Measurements from ENCODE around the gene MT2A. TPM values are rescaled to one million over a fixed set of nuclear protein-coding genes. Genes with fewer than 3 reads are reported as not detected.
"Not testable (repeated sequence)": the region's sequence is repeated elsewhere in the genome, so short reads cannot be mapped to it uniquely, and the experiment has no call there.

MT2A gene
- 3,908 TPM for total RNA-seq

DNA sequence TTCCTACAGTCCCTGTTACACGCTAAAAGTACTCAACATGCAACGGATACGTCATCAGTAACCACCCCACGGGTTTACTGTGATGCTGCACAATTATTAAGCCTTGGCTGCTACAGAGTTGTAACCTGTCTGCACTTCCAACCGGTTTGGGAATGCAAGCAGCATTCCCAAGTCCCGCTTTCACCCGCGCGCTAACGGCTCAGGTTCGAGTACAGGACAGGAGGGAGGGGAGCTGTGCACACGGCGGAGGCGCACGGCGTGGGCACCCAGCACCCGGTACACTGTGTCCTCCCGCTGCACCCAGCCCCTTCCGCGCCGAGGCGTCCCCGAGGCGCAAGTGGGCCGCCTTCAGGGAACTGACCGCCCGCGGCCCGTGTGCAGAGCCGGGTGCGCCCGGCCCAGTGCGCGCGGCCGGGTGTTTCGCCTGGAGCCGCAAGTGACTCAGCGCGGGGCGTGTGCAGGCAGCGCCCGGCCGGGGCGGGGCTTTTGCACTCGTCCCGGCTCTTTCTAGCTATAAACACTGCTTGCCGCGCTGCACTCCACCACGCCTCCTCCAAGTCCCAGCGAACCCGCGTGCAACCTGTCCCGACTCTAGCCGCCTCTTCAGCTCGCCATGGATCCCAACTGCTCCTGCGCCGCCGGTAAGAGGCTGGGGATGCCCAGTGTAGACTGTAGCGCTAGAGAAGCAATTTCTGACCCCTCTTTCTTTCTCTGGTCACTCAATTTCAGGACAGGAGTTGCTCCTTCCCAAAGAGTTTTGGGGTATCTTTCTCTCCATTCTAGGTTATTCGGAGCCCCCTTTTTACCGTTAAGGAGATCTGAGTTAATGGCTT, at the start of gene MT2A:
MT2A (plus strand) TSS at position 542 of the 833 bp plus-strand sequence; CDS start at position 614, 72 bp downstream.
- DNase-seq (ENCODE audit: low spot score) (peak; percentile 98), ATAC-seq (peak; percentile 65)

DNA sequence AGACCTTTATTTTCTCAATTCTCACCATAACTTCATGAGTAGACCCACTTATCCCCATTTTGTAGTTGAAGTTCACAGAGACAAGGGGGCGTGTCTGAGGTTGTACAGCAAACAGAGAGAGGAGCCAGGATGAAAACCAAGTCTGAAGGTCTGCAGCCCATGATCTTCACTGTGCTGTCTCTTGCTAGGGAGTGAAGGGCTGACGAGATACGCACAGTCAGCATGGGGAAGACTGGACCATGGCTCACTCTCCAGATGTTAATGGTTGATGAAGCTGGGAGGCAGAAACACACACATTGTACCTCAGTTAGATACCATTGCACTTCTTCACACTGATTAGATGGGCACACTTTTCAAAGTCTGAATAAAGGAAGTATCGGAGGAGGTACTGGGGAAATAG, 49.3 kb upstream of the MT2A start:
- ATAC-seq: no peak
- no peak for DNase-seq (ENCODE audit: low spot score)

DNA sequence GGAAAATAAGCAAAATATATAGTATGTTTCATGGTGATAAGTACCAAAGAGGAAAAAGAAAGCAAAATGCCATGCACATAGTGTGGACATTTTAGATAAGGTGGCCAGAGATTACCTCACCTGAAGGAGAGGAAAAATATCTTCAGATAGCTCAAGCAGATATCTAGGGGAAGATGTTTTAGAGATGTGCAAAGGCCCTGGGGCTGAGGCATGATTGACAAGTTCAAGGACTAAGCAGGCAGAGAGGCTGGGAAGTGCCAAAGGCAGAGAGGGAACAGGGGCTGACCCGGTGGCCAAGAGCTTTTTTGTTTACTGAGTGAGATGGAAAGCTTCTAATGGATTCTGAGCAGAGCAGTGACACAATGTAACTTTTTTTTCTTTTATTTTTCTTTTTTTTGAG, 47.9 kb upstream of the MT2A start:
- DNase-seq (ENCODE audit: low spot score) (no peak), ATAC-seq (no peak)

DNA sequence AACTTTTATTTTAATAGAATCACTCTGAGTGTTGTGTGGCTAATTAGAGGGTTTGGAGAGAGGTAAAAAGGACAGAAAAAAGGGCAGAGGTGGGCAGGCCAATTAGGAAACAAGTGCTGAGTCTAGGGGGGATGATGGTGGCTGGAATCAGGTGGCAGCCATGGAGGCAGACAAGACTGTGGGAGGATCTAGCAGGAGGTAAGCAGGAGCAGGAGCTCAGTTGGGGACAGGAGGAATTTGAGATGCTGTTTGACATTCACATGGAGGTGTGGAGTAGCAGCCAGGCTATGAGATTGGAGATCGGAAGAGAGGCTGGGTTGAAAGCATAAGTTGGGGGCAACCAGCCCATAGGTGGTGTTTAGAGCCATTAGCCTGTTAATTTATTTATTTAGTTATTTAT, 47.3 kb upstream of the MT2A start:
- DNase-seq (ENCODE audit: low spot score) (no peak), ATAC-seq (no peak)

DNA sequence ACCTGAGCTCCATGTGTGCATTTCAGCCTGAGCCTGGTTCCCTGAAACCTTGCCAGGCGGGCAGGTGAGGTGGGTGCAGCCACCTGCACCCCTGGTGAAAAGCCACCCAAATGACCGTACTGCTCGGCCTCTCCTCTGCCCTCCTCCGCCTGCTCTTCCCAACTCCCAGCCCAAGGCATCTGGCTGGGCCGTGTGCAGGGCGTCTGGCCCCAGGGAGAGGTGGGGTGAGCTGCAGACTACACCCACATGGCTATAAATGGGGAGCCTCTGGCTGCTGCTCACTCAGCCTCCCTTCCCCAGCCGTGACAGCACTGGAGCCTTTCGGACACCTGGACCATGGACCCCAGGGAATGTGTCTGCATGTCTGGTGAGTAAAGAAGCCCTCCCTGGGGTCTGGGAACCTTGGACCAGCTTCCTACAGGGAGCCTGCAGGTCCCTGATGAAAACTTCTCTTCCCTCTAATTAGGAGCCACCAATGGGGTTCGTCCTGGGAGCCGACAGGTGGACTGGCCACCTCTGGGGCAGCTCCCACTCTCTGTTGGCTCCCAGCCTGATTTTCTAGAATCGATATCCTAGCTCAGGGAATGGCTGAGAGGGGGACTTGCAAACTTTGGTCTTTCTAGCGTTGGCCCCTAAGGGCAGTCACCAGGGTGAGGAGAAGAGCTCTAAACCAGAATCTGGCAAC, 43.4 kb upstream of the MT2A start, which contains the start of gene MT4:
MT4 (plus strand) TSS at position 281 of the 685 bp plus-strand sequence; CDS start at position 337, 56 bp downstream.
- ATAC-seq (no peak), DNase-seq (ENCODE audit: low spot score) (no peak)

DNA sequence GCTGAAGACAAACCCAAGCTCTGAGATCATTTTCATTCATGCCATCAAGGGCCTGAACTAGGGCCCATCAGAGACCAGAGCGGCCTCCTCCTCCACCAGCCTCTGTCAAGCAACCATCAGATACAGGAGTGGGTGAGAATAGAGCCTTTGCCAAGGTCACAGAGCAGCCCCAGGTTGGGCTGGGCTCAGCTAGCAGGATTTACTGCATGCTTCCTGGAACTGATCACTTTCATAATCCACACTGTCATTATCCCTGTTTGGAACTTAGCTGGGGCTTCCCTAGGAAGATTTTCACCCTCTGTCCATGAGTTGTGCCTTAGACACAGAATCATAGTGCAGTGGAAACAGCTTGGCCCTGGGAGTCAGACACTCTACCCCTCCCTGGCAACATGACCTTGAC, 38.4 kb upstream of the MT2A start:
- no peak for DNase-seq (ENCODE audit: low spot score)

DNA sequence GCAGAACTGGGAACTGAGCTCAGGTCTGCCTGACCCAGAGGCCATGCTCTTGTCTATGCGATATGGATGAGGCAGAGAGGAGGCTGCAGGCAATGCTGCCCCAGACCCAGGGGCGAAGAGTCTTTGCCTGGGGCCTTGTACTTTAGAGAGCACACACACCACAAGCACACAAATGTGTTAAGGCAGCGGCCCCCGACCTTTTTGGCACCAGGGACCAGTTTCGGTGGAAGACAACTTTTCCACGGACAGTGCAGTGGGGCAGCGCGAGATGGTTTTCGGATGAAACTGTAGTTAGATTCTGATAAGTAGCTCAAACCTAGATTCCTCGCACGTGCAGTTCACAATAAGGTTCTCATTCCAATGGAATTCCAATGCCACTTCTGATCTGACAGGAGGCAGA, 36.9 kb upstream of the MT2A start:
- no peak for ATAC-seq
- no peak for DNase-seq (ENCODE audit: low spot score)

More for the DNA sequence above, 38.4 kb upstream of the MT2A start:
- ATAC-seq: no peak

DNA sequence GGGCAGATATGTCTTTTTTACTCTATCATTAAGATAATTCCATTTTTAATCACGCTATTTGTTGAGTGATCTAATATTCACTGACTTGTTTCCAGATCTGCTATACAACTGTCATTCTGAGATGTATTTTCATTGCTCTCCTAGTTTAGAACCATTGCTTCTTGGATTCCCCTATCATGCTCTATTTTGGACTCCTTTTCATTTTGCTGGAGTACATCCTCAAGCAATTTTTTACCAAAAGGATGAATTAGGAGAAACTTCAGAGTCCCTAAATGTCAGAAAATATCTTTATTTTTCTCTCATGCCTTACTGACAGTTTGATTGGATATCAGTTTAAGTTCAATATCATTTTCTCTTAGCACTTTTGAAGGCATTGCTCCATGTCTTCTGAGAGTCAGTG, 33.8 kb upstream of the MT2A start:
- DNase-seq (ENCODE audit: low spot score) (no peak), ATAC-seq (no peak)

DNA sequence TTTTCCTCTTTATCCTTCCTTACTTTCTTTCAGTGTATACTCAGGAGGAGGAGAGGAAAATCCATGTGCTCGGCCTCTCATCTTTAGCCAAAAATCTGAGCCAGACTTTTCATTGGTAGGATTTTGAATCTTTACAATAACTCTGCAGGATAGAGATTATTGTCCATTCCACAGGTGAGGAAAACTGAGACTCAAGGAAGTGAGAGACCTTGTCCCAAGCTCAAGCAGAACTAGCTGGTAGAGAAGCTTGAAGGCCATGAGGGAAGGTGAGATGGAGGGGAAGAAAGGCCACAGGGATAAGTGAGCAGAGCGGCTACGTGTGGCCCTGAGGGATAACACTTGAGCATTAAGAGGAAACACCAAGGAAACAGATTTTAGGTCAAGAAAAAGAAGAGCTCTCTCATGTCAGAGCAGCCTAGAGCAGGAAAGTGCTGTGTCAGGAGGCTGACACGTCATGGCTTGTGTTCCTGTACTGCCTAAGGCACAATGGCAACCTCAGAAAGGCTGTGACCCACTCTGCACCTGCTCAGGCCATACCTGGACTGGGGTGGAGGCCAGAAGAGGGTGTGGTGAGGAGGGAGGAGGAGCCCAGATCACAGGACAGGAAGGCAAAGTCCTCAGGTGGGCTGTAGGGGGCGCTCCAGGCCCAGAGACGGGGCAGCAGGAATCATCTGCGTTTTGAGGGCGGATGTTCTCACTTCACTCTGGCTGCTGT, 31.6 kb upstream of the MT2A start:
- DNase-seq (ENCODE audit: low spot score) (peak; percentile 77), ATAC-seq (peak; percentile 100)

DNA sequence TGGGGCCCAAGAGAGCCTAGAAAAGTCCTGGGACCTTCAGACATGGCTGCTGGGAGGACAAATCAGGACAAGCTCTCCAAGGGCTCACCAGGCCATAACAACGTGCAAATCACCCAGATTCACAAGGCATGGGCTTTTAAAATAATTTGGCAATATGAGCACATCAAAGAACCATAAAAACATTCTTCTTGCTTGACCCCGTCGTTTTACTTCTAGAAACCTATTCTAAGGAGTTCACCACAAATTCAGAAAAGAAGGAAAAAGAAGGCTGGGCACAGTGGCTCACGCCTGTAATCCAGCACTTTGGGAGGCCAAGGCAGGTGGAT, 31.1 kb upstream of the MT2A start:
- DNase-seq (ENCODE audit: low spot score): no peak
- ATAC-seq: no peak

DNA sequence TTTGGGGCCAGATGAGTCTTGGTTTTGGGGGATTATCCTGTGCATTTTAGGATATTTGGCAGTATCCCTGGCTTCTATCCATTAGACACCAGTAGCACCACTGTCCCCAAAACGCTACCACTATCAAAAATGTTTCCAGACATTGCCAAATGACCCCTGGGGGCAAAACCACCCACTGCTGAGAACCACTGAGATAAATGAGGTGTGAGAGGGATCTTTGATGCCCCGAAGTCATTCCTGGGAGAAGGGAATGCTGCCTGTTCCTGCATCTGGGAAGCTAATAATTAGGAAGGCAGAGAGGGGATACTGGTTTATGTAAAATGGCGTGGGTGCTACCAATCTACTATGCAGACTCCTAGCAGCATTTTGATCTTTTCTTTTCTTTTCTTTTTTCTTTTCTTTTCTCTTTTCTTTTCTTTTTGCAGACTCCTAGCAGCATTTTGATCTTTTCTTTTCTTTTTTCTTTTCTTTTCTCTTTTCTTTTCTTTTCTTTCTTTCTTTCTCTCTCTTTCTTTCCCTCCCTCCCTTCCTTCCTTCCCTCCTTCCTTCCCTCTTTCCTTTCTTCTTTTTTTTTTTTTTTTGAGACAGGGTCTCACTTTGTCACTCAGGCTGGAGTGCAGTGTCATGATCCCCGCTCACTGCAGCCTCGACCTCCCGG, 27.9 kb upstream of the MT2A start:
- no peak for ATAC-seq
- no peak for DNase-seq (ENCODE audit: low spot score)

DNA sequence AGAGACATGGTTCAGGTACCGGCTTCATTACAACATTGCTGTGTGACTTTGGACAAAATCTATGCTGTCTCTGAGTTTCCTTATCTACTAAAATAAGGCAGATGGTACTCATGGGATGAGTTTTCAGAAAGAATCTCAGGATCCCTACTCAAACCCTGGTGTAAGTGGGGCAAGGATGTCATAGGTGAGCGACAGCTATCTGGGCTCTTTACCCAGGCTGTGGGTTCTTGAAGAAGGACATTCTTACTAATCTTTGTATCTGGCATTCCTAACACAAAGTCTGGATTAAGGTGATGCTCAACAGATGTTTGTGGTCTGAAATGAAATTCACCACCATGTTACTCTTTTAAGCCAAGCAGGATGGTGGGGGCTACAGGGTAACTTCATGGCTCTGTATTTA, 25.5 kb upstream of the MT2A start:
- not testable (repeated sequence) for DNase-seq (ENCODE audit: low spot score); ATAC-seq

DNA sequence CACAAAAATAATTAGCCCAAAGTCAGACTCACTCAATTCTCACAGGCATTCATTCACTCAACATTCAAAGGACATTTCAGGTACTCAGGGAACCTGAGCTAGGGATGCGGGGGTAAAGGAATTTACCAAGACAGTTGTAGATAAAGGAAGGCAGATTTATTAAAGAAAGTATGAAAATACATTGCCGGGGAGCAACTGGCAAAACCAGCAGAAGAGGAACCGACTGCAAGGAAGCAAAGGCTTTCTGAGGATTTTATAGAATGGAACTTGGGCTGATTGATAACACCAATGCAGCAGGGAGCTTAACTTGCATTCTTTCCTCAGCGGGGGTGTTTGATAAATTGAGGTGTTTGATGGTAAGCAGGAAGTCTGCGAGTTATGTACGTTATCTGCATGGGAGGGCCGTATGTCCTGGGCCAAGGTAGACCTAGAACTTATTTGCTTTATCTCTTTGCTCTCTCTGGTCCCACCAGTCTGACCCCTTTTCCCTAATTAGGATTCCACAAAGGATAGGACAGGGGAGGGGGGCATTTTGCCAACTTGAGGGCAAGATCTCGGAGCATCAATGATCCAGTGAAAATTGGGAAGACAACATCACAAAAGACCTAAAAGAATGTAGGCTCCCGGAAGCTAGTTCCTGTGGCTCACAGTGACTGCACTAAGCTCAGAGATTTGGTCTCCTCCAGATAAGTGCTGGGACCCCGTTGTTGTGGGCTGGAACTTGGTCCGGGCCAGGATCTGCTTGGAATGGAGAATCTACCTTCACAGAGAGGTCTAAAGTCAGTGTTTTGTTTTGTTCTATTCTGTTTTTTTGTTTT, 24.8 kb upstream of the MT2A start:
- ATAC-seq: no peak
- DNase-seq (ENCODE audit: low spot score): no peak

DNA sequence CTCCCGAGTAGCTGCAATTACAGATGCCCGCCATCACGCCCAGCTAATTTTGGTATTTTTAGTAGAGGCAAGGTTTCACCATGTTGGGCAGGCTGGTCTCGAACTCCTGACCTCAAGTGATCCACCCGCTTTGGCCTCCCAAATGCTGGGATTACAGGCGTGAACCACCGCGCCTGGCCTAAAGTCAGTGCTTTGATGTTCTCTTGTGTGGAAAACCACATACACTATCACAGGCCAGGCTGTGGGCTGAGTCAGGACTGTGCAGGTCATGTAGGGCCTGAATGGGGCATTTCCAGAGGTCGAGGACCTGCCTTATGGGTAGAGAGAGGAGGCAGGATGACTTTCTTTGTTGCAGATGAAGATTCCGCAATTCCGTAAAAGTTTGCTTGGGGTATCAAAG, 24.1 kb upstream of the MT2A start:
- DNase-seq (ENCODE audit: low spot score) (no peak), ATAC-seq (no peak)

DNA sequence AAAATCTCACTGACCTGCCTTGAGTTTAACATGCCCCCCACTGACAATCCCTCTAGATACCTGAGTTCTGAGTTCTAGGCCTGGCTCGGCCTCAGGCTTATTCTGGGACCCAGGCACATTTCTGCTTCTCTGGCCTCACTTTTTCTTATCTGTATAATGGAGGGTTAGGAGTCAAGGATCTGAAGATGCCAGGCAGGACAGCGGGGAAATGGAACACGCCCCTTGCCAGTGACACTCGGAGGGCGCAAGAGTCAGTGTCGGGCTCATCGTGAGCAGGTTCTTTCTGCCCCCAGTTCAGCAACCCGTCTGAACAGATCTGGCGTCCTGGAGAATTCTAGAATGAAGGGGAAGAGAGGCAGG, 19.6 kb upstream of the MT2A start:
- ATAC-seq (no peak), DNase-seq (ENCODE audit: low spot score) (no peak)

DNA sequence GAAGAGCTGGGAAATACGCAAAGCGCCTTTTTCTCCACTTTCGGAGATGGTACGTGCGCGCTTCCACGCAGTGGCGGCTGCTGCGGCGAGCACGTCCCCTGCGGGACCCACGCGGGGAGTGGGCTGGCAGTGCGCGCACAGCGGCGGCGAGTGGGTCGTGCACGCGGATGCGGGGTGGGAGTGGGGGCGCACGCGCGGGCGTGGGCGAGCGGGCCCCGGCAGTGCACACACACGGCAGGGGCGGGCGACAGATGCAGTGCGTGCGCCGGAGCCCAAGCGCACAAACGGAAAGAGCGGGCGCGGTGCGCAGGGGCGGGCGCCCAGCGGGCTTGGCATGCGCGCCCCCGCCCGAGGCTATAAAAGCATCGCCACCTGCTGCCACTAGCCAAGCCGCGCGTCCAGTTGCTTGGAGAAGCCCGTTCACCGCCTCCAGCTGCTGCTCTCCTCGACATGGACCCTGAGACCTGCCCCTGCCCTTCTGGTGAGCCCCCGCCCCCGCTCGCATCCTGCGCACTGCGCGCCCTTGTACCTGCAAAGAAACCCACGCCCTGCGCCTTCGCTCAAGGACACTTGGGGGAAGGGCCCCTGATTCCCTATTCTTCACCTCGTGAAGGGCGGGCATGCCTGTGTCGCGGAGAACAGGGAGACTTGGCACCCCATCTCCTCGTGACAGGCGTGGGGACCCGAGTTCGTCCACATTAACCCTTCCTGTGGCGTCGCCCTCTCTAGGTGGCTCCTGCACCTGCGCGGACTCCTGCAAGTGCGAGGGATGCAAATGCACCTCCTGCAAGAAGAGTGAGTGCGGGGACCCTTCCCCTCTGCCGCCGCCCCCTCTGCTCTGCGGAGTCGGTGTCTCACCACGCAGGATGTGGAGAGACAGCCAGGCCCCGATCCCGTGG, 19.0 kb upstream of the MT2A start, which contains the start of gene MT3:
MT3 (plus strand) TSS at position 388 of the 899 bp plus-strand sequence; CDS start at position 451, 63 bp downstream.
- no peak for DNase-seq (ENCODE audit: low spot score)
- ATAC-seq: peak; percentile 64

DNA sequence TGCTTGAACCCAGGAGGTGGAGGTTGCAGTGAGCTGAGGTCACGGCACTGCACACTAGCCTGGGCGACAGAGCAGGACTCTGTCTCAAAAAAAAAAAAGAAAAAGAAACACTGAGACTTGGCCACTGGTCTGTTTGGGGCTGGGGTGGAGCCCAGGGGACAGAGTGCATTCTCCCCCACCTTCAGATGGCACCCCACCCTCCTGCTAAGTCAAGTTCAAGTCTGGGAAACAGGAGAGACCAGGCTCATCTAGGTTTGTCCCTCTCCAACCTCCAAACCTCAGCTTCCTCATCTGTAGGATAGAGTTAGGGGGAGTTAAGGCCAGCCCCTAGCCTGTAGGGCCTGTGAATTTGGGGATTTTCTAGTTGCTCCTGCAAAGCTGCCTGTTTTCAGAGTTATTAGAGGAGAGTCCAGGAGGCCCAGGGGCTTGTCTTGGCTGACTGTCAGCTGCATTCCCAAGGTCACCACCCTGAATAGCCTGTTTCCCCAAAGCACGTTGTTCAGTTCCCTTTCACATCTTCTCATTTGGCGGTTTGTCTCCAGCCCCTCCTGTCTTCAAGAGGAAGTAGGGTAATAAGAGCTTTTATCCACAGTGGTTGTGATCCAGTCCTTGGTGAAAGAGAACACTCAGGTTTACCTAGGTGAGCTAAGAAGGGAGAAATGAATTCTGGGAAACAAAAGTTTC, 16.9 kb upstream of the MT2A start:
- no peak for DNase-seq (ENCODE audit: low spot score)
- ATAC-seq: no peak

DNA sequence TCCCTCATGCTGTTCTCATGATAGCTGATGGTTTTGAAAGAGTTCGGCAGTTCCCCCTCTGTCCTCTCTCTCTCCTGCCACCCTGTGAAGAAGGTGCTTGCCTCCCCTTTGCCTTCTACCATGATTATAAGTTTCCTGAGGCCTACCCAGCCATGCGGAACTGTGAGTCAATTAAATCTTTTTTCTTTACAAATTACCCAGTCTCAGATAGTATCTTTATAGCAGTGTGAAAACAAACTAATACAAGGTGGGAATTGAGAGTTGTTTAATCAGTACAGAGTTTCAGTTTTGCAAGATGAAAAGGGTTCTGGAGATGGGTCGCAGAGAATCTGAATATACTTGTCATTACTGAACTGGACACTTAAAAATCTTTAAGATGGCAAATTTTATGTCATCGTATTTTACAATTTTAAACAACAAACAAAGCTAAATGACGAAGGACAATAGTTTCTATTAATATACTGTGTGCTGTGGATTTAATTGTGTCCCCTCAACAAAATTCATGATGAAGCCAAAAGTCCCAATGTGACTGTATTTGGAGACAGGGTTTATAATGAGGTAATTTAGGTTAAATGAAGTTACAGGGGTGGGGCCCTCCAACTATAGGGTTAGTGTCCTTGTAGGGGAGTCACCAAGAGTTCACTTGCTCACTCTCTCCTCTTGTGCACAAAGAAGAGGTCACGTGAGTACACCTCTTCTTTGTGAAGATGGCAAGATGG, 14.7 kb upstream of the MT2A start:
- ATAC-seq (no peak), DNase-seq (ENCODE audit: low spot score) (no peak)

All from left lobe of liver (tissue), 2 donors.